Iris pigment epithelial cell (primary cell): Measurements from ENCODE around the gene DTX4.

Source experiments
- DNase-seq: peaks from one replicate; pipeline ENCODE4 v3.0.0-alpha.2; 2011; ENCODE audit warnings: low read depth

The DTX4 gene

GRCh38 chr11:59192446-59193020 is 20.6 kb downstream of the DTX4 start:
- no peak for DNase-seq

- DNase-seq: no peak
These were observed 21.7 kb downstream of the DTX4 start for GRCh38 chr11:59193587-59194130.

- no peak for DNase-seq
These were observed 23.7 kb downstream of the DTX4 start for GRCh38 chr11:59195586-59195985.

GRCh38 chr11:59196777-59197176 is 24.8 kb downstream of the DTX4 start:
- no peak for DNase-seq

GRCh38 chr11:59197991-59198390 is 26.1 kb downstream of the DTX4 start:
- DNase-seq: peak; percentile 52

GRCh38 chr11:59198726-59199125 is 26.8 kb downstream of the DTX4 start:
- DNase-seq: no peak

- no peak for DNase-seq
These were observed 27.9 kb downstream of the DTX4 start for GRCh38 chr11:59199546-59200422.

GRCh38 chr11:59200423-59200746 is 28.5 kb downstream of the DTX4 start:
- DNase-seq: no peak

- DNase-seq: no peak
These were observed 29.4 kb downstream of the DTX4 start for GRCh38 chr11:59201353-59201752.

GRCh38 chr11:59204746-59205145 is 32.8 kb downstream of the DTX4 start:
- DNase-seq: peak; percentile 21

- DNase-seq: no peak
These were observed 33.7 kb downstream of the DTX4 start for GRCh38 chr11:59205648-59206047.

- peak; percentile 38 for DNase-seq
These were observed 34.7 kb downstream of the DTX4 start for GRCh38 chr11:59206635-59207034.

GRCh38 chr11:59207988-59208451 is 36.1 kb downstream of the DTX4 start:
- DNase-seq: peak; percentile 91

GRCh38 chr11:59208956-59209355 is 37.0 kb downstream of the DTX4 start:
- peak; percentile 69 for DNase-seq

GRCh38 chr11:59212222-59212621 is 40.3 kb downstream of the DTX4 start:
- DNase-seq: no peak

GRCh38 chr11:59212744-59213631 is 41.1 kb downstream of the DTX4 start, which contains the start of gene MPEG1:
MPEG1 (minus strand) TSS chr11:59212927; CDS start chr11:59212865, 62 bp downstream.
- no peak for DNase-seq

- DNase-seq: no peak
These were observed 42.4 kb downstream of the DTX4 start for GRCh38 chr11:59214141-59214893.

GRCh38 chr11:59216641-59217564 is 45.0 kb downstream of the DTX4 start:
- peak; percentile 54 for DNase-seq

GRCh38 chr11:59218319-59218718 is 46.4 kb downstream of the DTX4 start:
- DNase-seq: no peak

GRCh38 chr11:59218893-59219292 is 47.0 kb downstream of the DTX4 start:
- no peak for DNase-seq
